Loucy (cell line): Measurements from ENCODE around the gene SEMA6A.

ENCODE experiments used
- EZH2phosphoT487 ChIP-seq: fragments of 200-600 bp; IDR thresholded peaks from 2 replicates; pipeline ENCODE4 v1.6.1; 2018; ENCODE audit warnings: antibody characterized with exemption, mild to moderate bottlenecking, moderate library complexity, borderline replicate concordance
- TF ChIP-seq, protein P1 (sequence below): fragments of 200-600 bp; sonication (generic); conservative IDR thresholded peaks from 2 replicates; pipeline ENCODE4 v1.5.1; 2014; ENCODE audit warnings: mild to moderate bottlenecking, antibody characterized with exemption, low read length

DNA sequence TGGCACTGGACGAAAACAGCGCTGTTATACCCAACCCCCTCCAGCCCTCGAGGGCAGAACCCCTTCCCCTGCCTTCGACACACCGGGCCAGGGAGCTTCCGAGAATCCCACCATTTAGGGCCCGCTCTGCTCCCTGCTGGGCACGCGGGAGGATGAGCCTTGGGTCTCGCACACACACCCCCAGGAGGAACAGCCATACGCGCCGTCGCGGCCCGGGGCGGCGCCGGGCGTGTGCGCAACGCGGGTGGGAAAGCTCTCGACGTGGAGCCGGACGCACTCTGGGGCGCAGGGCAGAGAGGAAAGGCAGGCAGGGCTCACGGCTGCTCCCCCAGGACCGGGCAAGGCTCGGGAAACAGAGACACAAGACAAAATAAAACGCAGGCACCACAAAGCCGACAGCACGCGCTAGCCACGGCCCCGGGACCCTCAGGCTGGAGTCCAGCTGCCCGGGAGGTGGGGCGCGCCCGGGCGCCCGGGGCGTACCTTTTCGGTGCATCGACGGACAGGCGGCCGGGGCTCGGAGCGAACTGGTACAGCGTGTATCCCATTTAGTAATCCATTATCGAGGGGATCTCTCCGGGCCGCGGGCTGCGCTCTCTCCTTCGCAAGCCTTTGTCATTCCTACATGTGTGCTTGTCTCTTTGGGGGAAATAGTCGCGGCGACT, 789 bp downstream of the SEMA6A start:
- TF ChIP-seq, protein P1, sequence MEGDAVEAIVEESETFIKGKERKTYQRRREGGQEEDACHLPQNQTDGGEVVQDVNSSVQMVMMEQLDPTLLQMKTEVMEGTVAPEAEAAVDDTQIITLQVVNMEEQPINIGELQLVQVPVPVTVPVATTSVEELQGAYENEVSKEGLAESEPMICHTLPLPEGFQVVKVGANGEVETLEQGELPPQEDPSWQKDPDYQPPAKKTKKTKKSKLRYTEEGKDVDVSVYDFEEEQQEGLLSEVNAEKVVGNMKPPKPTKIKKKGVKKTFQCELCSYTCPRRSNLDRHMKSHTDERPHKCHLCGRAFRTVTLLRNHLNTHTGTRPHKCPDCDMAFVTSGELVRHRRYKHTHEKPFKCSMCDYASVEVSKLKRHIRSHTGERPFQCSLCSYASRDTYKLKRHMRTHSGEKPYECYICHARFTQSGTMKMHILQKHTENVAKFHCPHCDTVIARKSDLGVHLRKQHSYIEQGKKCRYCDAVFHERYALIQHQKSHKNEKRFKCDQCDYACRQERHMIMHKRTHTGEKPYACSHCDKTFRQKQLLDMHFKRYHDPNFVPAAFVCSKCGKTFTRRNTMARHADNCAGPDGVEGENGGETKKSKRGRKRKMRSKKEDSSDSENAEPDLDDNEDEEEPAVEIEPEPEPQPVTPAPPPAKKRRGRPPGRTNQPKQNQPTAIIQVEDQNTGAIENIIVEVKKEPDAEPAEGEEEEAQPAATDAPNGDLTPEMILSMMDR: no peak
- TF ChIP-seq EZH2phosphoT487: no peak
